Transverse colon (tissue), 4 donors: Measurements from ENCODE around the gene SYCN. TPM values are rescaled to one million over a fixed set of nuclear protein-coding genes. Genes with fewer than 3 reads are reported as not detected.
A peak's percentile ranks its signal among the peaks of the same experiment; 100 is the strongest.

Experiments used
- DNase-seq: peaks from one replicate; pipeline ENCODE4 v3.0.0-alpha.2; 2019
- H3K27ac ChIP-seq, 4 donors: fragments of 200-600 bp; sonication (generic); 2 replicates each; pipeline ENCODE4 v1.5.1; 2016 to 2018; ENCODE audit warnings: inconsistent platforms in 4 of 4
- H3K27me3 ChIP-seq: fragments of 200-600 bp; sonication (generic); 2 replicates; pipeline ENCODE4 v1.5.1; 2017; ENCODE audit warnings: inconsistent platforms
- H3K36me3 ChIP-seq, 4 donors: fragments of 200-600 bp; sonication (generic); 2 replicates each; pipeline ENCODE4 v1.5.1; 2017 to 2019; ENCODE audit warnings: inconsistent platforms in 4 of 4
- H3K4me1 ChIP-seq, 4 donors: fragments of 200-600 bp; sonication (generic); 2 replicates each; pipeline ENCODE4 v1.5.1; 2017 to 2020; ENCODE audit warnings: inconsistent platforms in 4 of 4
- H3K4me3 ChIP-seq, 4 donors: fragments of 200-600 bp; sonication (generic); 1 replicate in 1 of 4; 2 replicates in 3 of 4; pipeline versions ENCODE4 v1.5.1 to v1.6.1; 2017 to 2019; ENCODE audit warnings: inconsistent platforms in 4 of 4
- H3K9me3 ChIP-seq, 2 donors: fragments of 200-600 bp; sonication (generic); 2 replicates each; pipeline ENCODE4 v1.5.1; 2017 to 2019; ENCODE audit warnings: inconsistent platforms in 2 of 2
- EP300 ChIP-seq: sonication (generic); formaldehyde crosslinking; IDR thresholded peaks from one replicate; pipeline ENCODE4 v1.6.1; 2017; ENCODE audit warnings: antibody characterized with exemption, low read depth
- POLR2A ChIP-seq: fragments of 450-650 bp; IDR thresholded peaks from one replicate; pipeline ENCODE4 v1.6.1; 2016; ENCODE audit warnings: antibody characterized with exemption, mild to moderate bottlenecking, moderate library complexity
- POLR2AphosphoS5 ChIP-seq, 3 donors: sonication (generic); formaldehyde crosslinking; IDR thresholded peaks; one replicate each; pipeline ENCODE4 v1.6.1; 2016; ENCODE audit warnings: antibody characterized with exemption in 3 of 3
- WGBS, 2 donors: methylation state at CpG; one replicate each; pipeline ENCODE4 v1.1.5; 2018; ENCODE audit warnings: low coverage in 1 of 2; 5-methylcytosine and 5-hydroxymethylcytosine counted together
- in situ Hi-C, 4 donors: fragments of 200-750 bp; cut with MboI; loops; one replicate each; pipeline versions ENCODE4 v1.15.0 to v1.15.1; 2017; ENCODE audit warnings: low sequenced_read_pairs in 3 of 4, low pct_ligation_motif_present in 1 of 4, low pct_unique_long_range_greater_than_20kb in 1 of 4
- intact Hi-C: fragments of 100-400 bp; cut with DNase I; formaldehyde crosslinking; loops from one replicate; pipeline ENCODE4 v1.15.1; 2023; ENCODE audit warnings: low total_unique reads
- total RNA-seq, 4 donors: library from RNA; depleted of rRNA; stranded (reverse); fragments of >200 nt; gene quantifications; one replicate each; pipeline ENCODE4 v1.1.0, GENCODE V29; 2016
- TF ChIP-seq, protein P1 (sequence below), 5 experiments: fragments of 200-600 bp in 3 of 5; fragments of 450-650 bp in 2 of 5; sonication (generic) in 3 of 5; IDR thresholded peaks; 1 replicate in 2 of 5; 2 replicates in 3 of 5; pipeline ENCODE4 v1.5.1; 2016 to 2017; ENCODE audit warnings: antibody characterized with exemption in 5 of 5, inconsistent platforms in 3 of 5, mild to moderate bottlenecking in 2 of 5, moderate library complexity in 1 of 5

SYCN gene
- total RNA-seq, 4 donors from 2014 or later = not detected

GRCh38 chr19:39168258-39169142 lies 35.6 kb downstream of the SYCN start:
- Histone ChIP-seq H3K9me3 (no peaks in the 10 kb centered on the region), H3K4me1 (peaks cover 18 to 25% (median 22%) of the 10 kb centered on the region in 4 donors), H3K27ac (no peak overlapping the region), H3K27me3 (no peaks in the 10 kb centered on the region), H3K4me3 (no peak overlapping the region), H3K36me3 (no peaks in the 10 kb centered on the region)
- no peak for DNase-seq
- 89% methylated on average over 23 of the region's 23 CpGs; no CpG with 5 or more reads in 1 of the 2 donors for WGBS, 2 donors
- in situ Hi-C loops (no loop called here), intact Hi-C loops (no loop called here)
- TF ChIP-seq POLR2AphosphoS5 (IDR thresholded peaks at IDR 0.05) = no peak
- no peak for TF ChIP-seq POLR2A

DNA sequence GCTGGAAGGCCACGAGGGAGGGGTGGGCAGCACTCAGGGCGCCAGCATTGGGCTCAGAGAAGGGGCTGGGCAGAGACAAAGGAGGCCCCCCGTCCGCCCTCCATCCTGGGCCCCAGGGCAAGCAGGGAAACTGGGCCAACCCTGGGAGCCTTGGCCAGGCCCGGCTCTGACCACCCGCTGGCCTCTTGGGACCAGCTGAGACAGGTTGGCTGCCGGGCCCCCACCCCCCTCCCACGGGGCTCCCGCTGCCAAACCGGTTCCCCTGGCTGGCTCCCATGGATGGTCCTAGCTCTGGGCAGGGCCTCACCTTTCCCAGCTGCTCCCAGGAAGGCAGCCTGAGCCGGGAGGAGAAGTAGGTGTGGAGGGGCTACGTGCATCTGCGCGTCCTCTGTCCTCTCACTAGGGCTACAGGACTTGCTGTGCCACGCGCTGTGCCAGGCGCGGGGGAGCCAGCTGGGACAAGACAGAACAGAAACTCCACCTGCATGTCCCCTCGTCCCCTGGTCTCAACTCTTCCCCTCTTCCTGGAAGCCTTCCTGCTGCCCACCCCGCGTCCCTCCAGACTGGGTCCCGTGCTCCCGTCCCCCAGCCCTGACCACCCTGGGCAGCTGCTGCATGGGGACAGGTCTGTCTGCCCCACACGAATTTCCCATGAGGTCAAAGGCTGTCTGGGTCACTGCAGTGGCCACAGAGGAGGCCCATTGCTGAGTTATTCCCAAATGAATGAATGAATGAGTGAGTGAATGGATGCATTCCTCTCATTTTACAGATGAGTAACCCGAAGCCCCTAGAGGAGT lies 36.4 kb downstream of the SYCN start:
- no peaks in the 10 kb centered on the region for H3K27me3 ChIP-seq
- no peaks in the 10 kb centered on the region for H3K9me3 ChIP-seq
- in situ Hi-C loops = no loop called here
- H3K36me3 ChIP-seq = no peaks in the 10 kb centered on the region
- no peak overlapping the region for H3K4me3 ChIP-seq
- intact Hi-C loops = no loop called here
- 46 to 69% methylated on average over 5 to 19 of the region's 25 CpGs for WGBS, 2 donors
- peak; percentile 57 for DNase-seq
- H3K4me1 ChIP-seq = peaks cover 18 to 25% (median 22%) of the 10 kb centered on the region in 4 donors
- TF ChIP-seq EP300 (no peak), POLR2A (no peak), POLR2AphosphoS5 (IDR thresholded peaks at IDR 0.05) (no peak)
- TF ChIP-seq, protein P1, sequence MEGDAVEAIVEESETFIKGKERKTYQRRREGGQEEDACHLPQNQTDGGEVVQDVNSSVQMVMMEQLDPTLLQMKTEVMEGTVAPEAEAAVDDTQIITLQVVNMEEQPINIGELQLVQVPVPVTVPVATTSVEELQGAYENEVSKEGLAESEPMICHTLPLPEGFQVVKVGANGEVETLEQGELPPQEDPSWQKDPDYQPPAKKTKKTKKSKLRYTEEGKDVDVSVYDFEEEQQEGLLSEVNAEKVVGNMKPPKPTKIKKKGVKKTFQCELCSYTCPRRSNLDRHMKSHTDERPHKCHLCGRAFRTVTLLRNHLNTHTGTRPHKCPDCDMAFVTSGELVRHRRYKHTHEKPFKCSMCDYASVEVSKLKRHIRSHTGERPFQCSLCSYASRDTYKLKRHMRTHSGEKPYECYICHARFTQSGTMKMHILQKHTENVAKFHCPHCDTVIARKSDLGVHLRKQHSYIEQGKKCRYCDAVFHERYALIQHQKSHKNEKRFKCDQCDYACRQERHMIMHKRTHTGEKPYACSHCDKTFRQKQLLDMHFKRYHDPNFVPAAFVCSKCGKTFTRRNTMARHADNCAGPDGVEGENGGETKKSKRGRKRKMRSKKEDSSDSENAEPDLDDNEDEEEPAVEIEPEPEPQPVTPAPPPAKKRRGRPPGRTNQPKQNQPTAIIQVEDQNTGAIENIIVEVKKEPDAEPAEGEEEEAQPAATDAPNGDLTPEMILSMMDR (IDR thresholded peaks at IDR 0.05) = no peak
- peak overlapping the region; percentile 22 to 75 (median 30) for H3K27ac ChIP-seq

DNA sequence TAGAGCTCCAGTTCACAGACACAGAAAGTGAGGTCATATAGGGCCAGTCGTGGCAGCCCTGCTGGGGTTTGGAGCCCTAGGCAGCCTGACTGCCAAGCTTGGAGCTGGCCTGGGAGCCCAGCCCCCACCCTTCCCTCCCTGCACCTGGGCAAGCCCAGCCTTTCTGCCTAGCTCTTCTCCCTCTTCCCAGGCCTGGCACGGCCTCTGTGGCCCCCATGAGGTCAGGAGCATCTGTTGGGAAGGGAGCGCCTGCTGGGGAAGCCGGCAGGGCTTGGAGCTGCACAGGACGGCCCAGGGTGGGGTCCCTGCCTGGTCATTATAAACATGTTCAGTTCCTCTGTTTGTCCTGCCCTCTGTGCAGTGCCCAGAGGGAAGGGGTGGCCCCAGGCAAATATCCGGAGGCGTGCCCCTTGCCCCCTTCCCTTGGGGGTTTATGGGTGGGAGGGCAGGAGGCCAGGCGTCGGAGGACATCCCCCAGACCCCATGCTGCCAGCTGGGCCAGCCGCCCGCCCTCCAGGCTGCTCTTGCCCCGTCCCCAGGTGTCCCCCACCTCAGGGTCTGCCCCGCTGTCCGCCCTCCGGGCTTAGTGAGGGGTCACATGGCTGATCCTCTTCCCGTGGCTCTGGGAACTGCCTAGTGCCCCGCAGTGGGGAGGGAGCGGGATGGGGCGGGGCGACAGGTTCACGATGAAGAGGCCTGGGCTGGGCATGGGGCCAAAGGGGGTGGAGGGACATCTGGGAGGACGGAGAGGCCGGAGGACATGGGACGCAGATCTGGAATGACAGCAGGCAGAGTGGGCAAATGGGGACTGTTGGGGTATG lies 37.3 kb downstream of the SYCN start:
- no peaks in the 10 kb centered on the region for H3K36me3 ChIP-seq
- intact Hi-C loops = no loop called here
- TF ChIP-seq, protein P1 (IDR thresholded peaks at IDR 0.05) = no peak
- TF ChIP-seq EP300 = no peak
- no peak for TF ChIP-seq POLR2AphosphoS5 (IDR thresholded peaks at IDR 0.05)
- no peak for TF ChIP-seq POLR2A
- H3K4me3 ChIP-seq = peak overlapping the region in 1 of 4 donors; percentile 11
- in situ Hi-C loops = no loop called here
- DNase-seq = peak; percentile 88
- peak overlapping the region; percentile 22 to 75 (median 30) for H3K27ac ChIP-seq
- H3K27me3 ChIP-seq = no peaks in the 10 kb centered on the region
- H3K9me3 ChIP-seq = no peaks in the 10 kb centered on the region
- 20 to 57% methylated on average over 2 to 21 of the region's 24 CpGs for WGBS, 2 donors
- H3K4me1 ChIP-seq = peaks cover 18 to 25% (median 22%) of the 10 kb centered on the region in 4 donors

DNA sequence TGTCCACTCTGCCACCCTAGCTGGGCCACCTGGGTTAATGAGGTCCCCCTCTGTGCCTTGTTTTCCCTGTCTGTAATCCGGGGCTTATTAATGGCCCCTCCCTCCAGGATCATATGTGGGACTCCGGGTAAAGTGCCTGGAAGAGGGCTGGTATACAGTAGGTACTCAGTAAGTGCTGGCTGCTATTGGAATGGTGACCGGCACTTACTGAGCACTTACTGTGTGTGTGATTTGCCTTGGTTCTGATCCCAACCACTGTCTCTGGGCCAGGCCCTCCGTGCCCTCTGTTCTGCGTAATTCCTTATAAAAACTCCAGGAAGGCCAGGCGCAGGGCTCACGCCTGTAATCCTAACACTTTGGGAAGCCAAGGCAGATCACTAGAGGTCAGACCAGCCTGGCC lies 38.2 kb downstream of the SYCN start:
- Histone ChIP-seq H3K9me3 (no peaks in the 10 kb centered on the region), H3K27me3 (no peaks in the 10 kb centered on the region), H3K4me3 (no peak overlapping the region), H3K36me3 (no peaks in the 10 kb centered on the region), H3K4me1 (peaks cover 18 to 29% (median 23%) of the 10 kb centered on the region in 4 donors), H3K27ac (peak overlapping the region in 1 of 4 donors; percentile 75)
- WGBS, 2 donors = 90% methylated on average over 7 of the region's 7 CpGs; no CpG with 5 or more reads in 1 of the 2 donors
- intact Hi-C loops (no loop called here), in situ Hi-C loops (no loop called here)
- DNase-seq = no peak
- no peak for TF ChIP-seq EP300
- TF ChIP-seq, protein P1 (IDR thresholded peaks at IDR 0.05) = no peak
- no peak for TF ChIP-seq POLR2A
- TF ChIP-seq POLR2AphosphoS5 (IDR thresholded peaks at IDR 0.05) = no peak
